ENCODE data around the gene HLA-DOB. TPM values are rescaled to one million over a fixed set of nuclear protein-coding genes. Genes with fewer than 3 reads are reported as not detected.

HLA-DOB gene
- total and polyA plus RNA-seq, 4 donors: 1.2 to 2.7 (median 1.4) TPM

- H3K9me3 ChIP-seq (ENCODE audit: control insufficient read depth in 4 of 4, insufficient read depth in 3 of 4, low read length in 3 of 4): no peaks in the 10 kb centered on the region
- no peaks in the 10 kb centered on the region for H3K27me3 ChIP-seq (ENCODE audit: control insufficient read depth in 3 of 3, insufficient read depth in 3 of 3, low read length in 2 of 3)
- TF ChIP-seq CTCF (IDR thresholded peaks at IDR 0.05; ENCODE audit: control extremely low read depth, extremely low read depth): no peak
- peaks cover 0 to 20% (median 7%) of the 10 kb centered on the region in 4 donors for H3K36me3 ChIP-seq (ENCODE audit: control insufficient read depth in 4 of 4, insufficient read depth in 4 of 4, low read length in 4 of 4)
- peaks cover 0 to 13% (median 3%) of the 10 kb centered on the region in 5 donors for H3K4me1 ChIP-seq (ENCODE audit: control insufficient read depth in 5 of 5, insufficient read depth in 5 of 5, low read length in 5 of 5)
- no peak for DNase-seq
- no peak overlapping the region for H3K27ac ChIP-seq (ENCODE audit: low read depth in 1 of 2, low read length in 1 of 2)
- no peak overlapping the region for H3K4me3 ChIP-seq
- no peak for ATAC-seq (ENCODE audit: insufficient read depth, low FRiP score)
- H3K9ac ChIP-seq (ENCODE audit: insufficient read depth in 1 of 2, low read length in 2 of 2): no peak overlapping the region
- 88 to 89% methylated on average over 15 of the region's 15 CpGs for WGBS, 2 donors
Observed at GRCh38 chr6:32839356-32839755, 22.6 kb upstream of the HLA-DOB start.

GRCh38 chr6:32838114-32838958 is 21.5 kb upstream of the HLA-DOB start, which contains the start of gene TAP2:
Gene TAP2 (minus strand): TSS chr6:32838739. CDS start chr6:32838233, 506 bp downstream.
- Histone ChIP-seq H3K36me3 (ENCODE audit: control insufficient read depth in 4 of 4, insufficient read depth in 4 of 4, low read length in 4 of 4) (peaks cover 0 to 23% (median 10%) of the 10 kb centered on the region in 4 donors), H3K4me1 (ENCODE audit: control insufficient read depth in 5 of 5, insufficient read depth in 5 of 5, low read length in 5 of 5) (peaks cover 0 to 9% (median 3%) of the 10 kb centered on the region in 5 donors), H3K4me3 (peak within 1 kb of the TSS; percentile 89), H3K9me3 (ENCODE audit: control insufficient read depth in 4 of 4, insufficient read depth in 3 of 4, low read length in 3 of 4) (no peaks in the 10 kb centered on the region), H3K27ac (ENCODE audit: low read depth in 1 of 2, low read length in 1 of 2) (peak within 1 kb of the TSS; percentile 90 to 99), H3K9ac (ENCODE audit: insufficient read depth in 1 of 2, low read length in 2 of 2) (peak within 1 kb of the TSS in 1 of 2 donors; percentile 64), H3K27me3 (ENCODE audit: control insufficient read depth in 3 of 3, insufficient read depth in 3 of 3, low read length in 2 of 3) (no peaks in the 10 kb centered on the region)
- peak; percentile 97 for TF ChIP-seq CTCF (IDR thresholded peaks at IDR 0.05; ENCODE audit: control extremely low read depth, extremely low read depth)
- ATAC-seq (ENCODE audit: insufficient read depth, low FRiP score) (peak; percentile 99), DNase-seq (peak; percentile 96 to 97 (median 96))
- 0 to 1% methylated on average over 57 of the region's 57 CpGs for WGBS, 2 donors

GRCh38 chr6:32837651-32838113 is 20.9 kb upstream of the HLA-DOB start:
- 23 to 28% methylated on average over 12 of the region's 12 CpGs for WGBS, 2 donors

More at GRCh38 chr6:32837651-32838113, 20.9 kb upstream of the HLA-DOB start:
- H3K4me1 ChIP-seq (ENCODE audit: control insufficient read depth in 5 of 5, insufficient read depth in 5 of 5, low read length in 5 of 5): peaks cover 0 to 8% (median 3%) of the 10 kb centered on the region in 5 donors
- ATAC-seq (ENCODE audit: insufficient read depth, low FRiP score) (no peak), DNase-seq (no peak)
- H3K9ac ChIP-seq (ENCODE audit: insufficient read depth in 1 of 2, low read length in 2 of 2): no peak overlapping the region
- no peak for TF ChIP-seq CTCF (IDR thresholded peaks at IDR 0.05; ENCODE audit: control extremely low read depth, extremely low read depth)
- peaks cover 0 to 23% (median 10%) of the 10 kb centered on the region in 4 donors for H3K36me3 ChIP-seq (ENCODE audit: control insufficient read depth in 4 of 4, insufficient read depth in 4 of 4, low read length in 4 of 4)
- no peaks in the 10 kb centered on the region for H3K9me3 ChIP-seq (ENCODE audit: control insufficient read depth in 4 of 4, insufficient read depth in 3 of 4, low read length in 3 of 4)
- no peaks in the 10 kb centered on the region for H3K27me3 ChIP-seq (ENCODE audit: control insufficient read depth in 3 of 3, insufficient read depth in 3 of 3, low read length in 2 of 3)
- H3K27ac ChIP-seq (ENCODE audit: low read depth in 1 of 2, low read length in 1 of 2): peak overlapping the region; percentile 90 to 99
- H3K4me3 ChIP-seq: peak overlapping the region; percentile 89

Measured in lung (tissue), 12 donors.